ENCODE results near the gene AGPS.

DNA sequence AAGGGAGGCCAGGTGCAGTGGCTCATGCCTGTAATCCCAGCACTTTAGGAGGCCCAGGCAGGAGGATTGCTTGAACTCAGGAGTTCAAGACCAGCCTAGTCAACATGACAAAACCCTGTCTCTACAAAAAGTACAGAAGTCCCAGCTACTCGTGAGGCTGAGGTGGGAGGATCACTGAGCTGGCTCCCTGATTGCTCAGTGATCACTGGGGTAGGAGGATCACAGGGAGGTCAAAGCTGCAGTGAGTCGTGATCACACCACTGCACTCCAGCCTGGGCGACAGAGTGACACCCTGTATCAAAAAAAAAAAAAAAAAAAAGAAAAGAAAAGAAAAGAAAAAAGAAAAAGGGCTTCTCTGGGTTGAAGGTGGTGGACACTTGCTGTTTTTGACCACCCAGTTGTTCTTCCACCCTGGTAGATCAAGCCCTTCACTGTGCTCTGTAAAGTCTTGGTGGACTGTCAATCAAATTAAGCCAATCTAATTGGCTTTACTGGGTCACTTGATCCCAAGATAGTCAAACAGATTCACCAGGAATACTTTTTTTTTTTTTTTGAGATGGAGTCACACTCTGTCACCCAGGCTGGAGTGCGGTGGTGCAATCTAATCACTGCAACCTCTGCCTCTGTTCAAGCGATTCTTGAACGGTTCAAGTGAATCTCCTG lies 191.6 kb downstream of the AGPS start:
- TF ChIP-seq CTCF (tag by site-specific recombination; IDR thresholded peaks at IDR 0.05) = no peak
- TF ChIP-seq ZNF274 (IDR thresholded peaks at IDR 0.05; ENCODE audit: low read length) = no peak
- TF ChIP-seq ZNF274 (tag by site-specific recombination; IDR thresholded peaks at IDR 0.05; ENCODE audit: borderline replicate concordance) = no peak
- TF ChIP-seq ZNF660 (tag by site-specific recombination; IDR thresholded peaks at IDR 0.05) = no peak
- no peak for TF ChIP-seq KLF16 (tag by site-specific recombination; IDR thresholded peaks at IDR 0.05)
- TF ChIP-seq, protein P1, sequence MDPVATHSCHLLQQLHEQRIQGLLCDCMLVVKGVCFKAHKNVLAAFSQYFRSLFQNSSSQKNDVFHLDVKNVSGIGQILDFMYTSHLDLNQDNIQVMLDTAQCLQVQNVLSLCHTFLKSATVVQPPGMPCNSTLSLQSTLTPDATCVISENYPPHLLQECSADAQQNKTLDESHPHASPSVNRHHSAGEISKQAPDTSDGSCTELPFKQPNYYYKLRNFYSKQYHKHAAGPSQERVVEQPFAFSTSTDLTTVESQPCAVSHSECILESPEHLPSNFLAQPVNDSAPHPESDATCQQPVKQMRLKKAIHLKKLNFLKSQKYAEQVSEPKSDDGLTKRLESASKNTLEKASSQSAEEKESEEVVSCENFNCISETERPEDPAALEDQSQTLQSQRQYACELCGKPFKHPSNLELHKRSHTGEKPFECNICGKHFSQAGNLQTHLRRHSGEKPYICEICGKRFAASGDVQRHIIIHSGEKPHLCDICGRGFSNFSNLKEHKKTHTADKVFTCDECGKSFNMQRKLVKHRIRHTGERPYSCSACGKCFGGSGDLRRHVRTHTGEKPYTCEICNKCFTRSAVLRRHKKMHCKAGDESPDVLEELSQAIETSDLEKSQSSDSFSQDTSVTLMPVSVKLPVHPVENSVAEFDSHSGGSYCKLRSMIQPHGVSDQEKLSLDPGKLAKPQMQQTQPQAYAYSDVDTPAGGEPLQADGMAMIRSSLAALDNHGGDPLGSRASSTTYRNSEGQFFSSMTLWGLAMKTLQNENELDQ (tag by site-specific recombination; IDR thresholded peaks at IDR 0.05; ENCODE audit: low read depth) = no peak
- TF ChIP-seq ZNF26 (tag by site-specific recombination; IDR thresholded peaks at IDR 0.05) = no peak
- TF ChIP-seq YY1 (tag by site-specific recombination; IDR thresholded peaks at IDR 0.05) = no peak
- TF ChIP-seq REST (tag by site-specific recombination; IDR thresholded peaks at IDR 0.05) = no peak
- no peak for TF ChIP-seq ATF2 (tag by site-specific recombination; IDR thresholded peaks at IDR 0.05; ENCODE audit: low read depth)
- TF ChIP-seq ZNF169 (tag by site-specific recombination; IDR thresholded peaks at IDR 0.05) = no peak
- TF ChIP-seq ZFP69B (tag by site-specific recombination; IDR thresholded peaks at IDR 0.05) = no peak
- no peak for TF ChIP-seq ELK4 (IDR thresholded peaks at IDR 0.05; ENCODE audit: borderline replicate concordance, low read depth, low read length)

Measured in HEK293 (cell line).